Eye (tissue), 1 donor: Measurements from ENCODE around the gene PDZRN3.

Experiments used
- DNase-seq: peaks from one replicate; pipeline ENCODE4 v3.0.0-alpha.2; 2015

The PDZRN3 gene

GRCh38 chr3:73379465-73379864, 245.3 kb downstream of the PDZRN3 start:
- DNase-seq, result no peak

DNA sequence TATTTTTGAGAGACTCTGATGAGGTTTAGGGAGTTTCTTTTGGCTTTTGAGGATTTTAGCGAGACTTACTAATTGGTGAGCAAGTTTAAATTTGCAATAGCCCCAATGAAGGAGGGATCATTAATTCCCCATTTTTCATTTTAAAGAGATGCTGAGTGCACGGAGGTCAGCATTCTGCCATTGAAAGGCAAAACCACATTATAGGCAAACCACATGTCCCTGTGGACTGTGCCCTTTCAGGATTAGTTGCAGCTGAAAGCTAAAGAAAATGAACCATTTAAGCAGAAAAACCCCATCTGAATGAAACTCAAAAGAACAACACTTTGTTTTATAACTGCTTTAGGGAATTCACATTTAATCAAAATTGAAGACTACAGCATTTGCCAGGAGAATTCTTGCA, 246.5 kb downstream of the PDZRN3 start:
- peak; percentile 37 for DNase-seq

- DNase-seq, result peak; percentile 23
Observed at GRCh38 chr3:73365756-73366397, 258.9 kb downstream of the PDZRN3 start.

DNA sequence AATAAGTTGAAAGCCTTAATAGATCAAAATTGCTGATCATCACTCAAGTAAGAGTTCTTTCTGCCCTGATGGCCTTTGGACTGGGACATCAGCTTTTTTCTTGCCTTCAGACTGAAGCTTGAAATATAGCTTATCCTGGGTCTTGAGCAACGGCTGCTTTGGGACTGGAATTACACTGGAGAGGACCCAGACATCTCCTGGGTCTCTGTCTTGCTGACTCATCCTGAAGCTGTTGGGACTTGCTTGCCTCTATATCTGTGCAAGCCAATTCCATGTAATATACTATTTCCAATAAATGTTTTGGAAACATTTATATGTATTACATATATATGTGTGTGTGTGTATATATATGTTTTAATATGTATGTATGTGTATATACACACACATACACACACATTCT, 260.2 kb downstream of the PDZRN3 start:
- no peak for DNase-seq

DNA sequence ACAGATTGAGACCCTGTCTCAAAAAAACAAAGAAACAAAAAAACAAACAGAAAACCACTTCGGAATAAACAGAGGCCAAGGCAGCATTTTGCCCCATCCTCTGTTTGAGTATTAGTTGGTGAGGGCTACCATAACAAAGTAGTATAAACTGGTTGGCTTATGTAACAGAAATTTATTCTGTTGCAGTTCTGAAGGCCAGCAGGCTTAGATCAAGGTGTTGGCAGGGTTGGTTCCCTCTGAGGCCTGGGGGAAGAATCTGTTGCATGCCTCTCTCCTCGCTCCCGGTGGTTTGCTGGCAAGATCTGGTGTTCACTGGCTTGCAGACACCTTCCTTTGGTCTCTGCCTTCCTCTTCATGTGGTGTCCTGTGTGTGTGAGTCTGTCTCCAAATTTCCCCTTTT, 261.6 kb downstream of the PDZRN3 start:
- DNase-seq, result no peak

DNA sequence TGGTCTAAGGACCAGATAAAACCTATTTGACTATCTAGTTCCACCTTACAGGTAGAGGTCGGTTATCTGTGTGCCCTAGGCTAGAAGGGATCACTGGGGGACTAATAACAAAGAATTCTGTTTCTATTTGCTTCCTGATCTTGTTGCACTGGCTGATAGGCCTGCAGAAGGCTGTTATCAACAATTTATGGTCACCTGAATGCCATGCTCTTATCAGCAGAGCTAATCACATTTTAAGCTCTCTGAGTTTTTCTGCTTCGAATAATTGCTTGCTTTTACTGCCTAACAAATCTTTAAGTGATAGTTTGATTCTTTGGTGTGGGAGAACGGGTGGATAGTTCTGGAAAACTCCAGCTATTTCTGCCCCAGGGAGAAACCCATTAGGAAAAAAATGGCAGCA, 263.1 kb downstream of the PDZRN3 start:
- no peak for DNase-seq

DNA sequence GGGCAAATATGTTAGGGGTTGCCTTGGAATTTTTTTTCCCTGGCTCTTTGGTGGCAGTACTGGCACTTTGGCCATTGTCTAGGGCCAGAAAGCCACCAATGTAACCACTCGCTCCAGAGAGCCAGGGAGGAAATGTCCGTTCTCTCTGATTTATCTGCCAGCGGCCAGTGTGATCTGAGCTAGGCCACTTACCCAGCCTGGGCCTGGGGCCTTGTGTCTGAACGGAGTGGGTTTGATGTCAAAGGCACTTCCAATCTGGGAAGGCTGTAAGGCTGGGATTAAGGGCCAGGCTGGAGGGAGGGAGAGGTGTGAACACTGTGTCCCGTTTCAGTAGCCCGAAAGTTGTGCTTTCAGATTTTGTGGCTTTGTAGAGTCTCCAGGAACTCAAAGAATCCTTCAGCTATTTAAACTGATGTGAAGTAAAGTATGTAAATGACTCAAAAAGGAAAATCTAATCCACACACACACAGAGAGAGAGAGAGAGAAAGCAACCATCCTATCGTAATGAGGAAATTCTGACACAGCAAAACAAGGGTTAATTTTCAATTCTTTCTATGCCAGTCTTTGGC, 271.0 kb downstream of the PDZRN3 start:
- DNase-seq, result peak; percentile 33

DNA sequence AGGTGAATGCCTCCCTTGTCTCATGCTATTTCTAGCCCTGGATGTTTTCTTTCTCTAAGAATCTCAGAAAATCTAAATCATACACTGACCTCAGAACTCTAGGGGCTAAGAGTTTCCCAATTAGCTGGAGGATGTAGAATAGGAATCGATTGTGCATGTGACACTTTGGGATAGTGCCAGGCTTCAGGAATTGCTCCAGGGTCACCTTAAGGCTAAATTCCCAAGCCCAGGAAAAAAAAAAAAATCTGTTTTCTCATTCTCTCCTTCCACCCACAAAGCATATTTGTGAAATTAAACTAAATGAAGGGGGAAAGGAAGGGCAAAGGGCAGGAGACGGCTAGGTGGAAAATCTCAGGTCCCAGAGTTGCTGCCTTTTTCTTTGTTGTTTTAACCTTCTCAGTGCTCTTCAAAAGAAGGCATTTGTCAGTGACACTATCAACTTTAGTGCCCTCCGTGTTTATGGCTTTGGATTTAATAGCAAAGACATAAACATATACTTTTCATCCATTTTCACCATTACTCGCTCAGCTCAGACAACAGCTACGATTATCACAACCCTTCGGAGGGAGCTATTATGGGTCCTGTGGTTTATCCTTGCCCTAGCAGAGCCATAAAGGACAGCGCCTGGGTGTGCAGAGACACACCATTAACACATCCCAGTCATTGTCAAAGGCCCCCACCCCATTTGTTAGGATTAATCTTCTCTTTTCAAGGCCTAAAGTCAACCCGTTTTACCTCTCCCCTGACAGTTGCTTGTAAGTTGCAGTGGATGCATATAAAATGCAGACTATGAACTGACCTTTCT, 271.7 kb downstream of the PDZRN3 start:
- DNase-seq, result peak; percentile 28

DNA sequence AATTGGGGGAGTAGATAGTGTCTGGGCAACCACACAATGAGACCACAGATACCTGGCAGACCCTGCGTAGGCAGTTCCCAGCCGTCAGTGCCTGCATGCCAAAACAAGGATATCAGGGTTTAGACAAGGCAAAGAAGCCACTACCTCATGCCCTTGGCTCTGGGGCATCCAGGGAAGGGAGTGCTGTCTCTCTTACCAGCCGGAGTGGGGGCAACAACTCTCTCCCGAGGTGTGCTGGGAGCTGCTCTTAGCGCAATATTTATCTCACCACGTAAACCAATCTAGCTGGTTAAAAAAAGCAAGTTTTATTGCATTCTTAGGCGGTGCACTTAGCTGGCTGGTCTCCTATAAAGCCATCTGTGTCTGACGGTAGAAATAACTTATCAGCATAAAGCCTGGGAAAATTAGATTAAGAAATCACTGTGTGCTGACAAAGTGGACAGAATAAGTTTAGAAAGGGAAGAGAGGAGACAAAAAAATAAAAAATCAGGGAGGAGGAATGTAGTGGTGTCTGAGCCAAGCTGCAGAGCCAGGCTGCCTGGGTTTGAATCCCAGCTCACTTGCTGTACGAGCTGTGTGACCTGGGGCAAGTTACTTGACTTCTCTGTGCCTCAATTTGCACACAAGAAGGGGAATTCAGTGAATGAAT, 273.2 kb downstream of the PDZRN3 start:
- no peak for DNase-seq

- peak; percentile 11 for DNase-seq
Observed at GRCh38 chr3:73350996-73351395, 273.7 kb downstream of the PDZRN3 start.

DNA sequence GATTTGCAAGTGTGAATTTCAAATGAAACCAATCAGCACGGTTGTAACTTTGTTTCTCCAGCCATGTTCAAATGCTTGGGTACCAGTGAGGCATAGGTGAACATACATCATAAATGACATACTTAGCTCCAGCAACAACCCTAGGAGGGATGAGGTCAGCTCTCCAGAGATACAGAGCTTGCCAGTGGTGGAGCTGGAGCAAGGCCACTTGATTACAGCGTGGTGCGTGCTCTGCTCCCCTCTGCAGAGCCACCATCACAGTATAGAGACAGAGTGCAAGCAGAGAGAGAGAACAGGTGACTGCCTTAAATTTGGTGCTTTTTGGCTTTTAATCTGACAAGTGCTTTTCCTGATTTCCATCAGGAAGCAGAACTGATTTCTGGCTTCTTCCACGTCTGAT, 275.1 kb downstream of the PDZRN3 start:
- DNase-seq, result no peak

DNA sequence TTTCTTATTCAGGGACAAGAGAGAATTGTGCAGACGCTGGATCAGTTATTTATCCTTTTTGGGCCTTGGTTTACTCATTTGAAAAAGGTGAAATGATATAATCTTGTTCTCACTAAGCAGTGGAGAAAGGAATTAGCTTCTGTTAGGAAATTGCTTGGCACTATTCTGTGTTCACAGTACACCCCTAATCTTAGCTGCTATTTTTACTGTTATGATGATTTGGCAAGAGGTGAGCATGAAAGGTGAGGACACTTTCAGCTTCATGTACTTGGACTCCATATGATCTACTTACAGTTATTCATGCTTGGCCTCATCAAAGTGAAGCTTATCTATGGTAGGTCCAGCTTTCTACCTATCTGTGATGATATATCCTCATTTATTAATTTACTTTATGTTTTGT, 282.7 kb downstream of the PDZRN3 start:
- DNase-seq, result no peak

- no peak for DNase-seq
Observed at GRCh38 chr3:73341272-73341935, 283.3 kb downstream of the PDZRN3 start.

GRCh38 chr3:73332558-73332957, 292.2 kb downstream of the PDZRN3 start:
- DNase-seq, result no peak
